ENCODE results near the gene NYAP2.

The NYAP2 gene

GRCh38 chr2:225486236-225486635, 86.7 kb downstream of the NYAP2 start:
- no peak for DNase-seq (ENCODE audit: low spot score)

GRCh38 chr2:225487878-225488416, 88.4 kb downstream of the NYAP2 start:
- no peak for DNase-seq (ENCODE audit: low spot score)

- no peak for DNase-seq (ENCODE audit: low spot score)
Measured at GRCh38 chr2:225488743-225489142, 89.2 kb downstream of the NYAP2 start.

GRCh38 chr2:225493420-225494099, 94.0 kb downstream of the NYAP2 start:
- no peak for DNase-seq (ENCODE audit: low spot score)

- DNase-seq (ENCODE audit: low spot score) = no peak
Measured at GRCh38 chr2:225494100-225494459, 94.6 kb downstream of the NYAP2 start.

GRCh38 chr2:225495706-225496105, 96.2 kb downstream of the NYAP2 start:
- no peak for DNase-seq (ENCODE audit: low spot score)

GRCh38 chr2:225496568-225496967, 97.1 kb downstream of the NYAP2 start:
- no peak for DNase-seq (ENCODE audit: low spot score)

GRCh38 chr2:225497166-225497565, 97.7 kb downstream of the NYAP2 start:
- DNase-seq (ENCODE audit: low spot score) = no peak

GRCh38 chr2:225501022-225501421, 101.5 kb downstream of the NYAP2 start:
- no peak for DNase-seq (ENCODE audit: low spot score)

- DNase-seq (ENCODE audit: low spot score) = no peak
Measured at GRCh38 chr2:225502971-225503370, 103.5 kb downstream of the NYAP2 start.

GRCh38 chr2:225510796-225511195, 111.3 kb downstream of the NYAP2 start:
- DNase-seq (ENCODE audit: low spot score) = no peak

GRCh38 chr2:225512469-225512868, 113.0 kb downstream of the NYAP2 start:
- DNase-seq (ENCODE audit: low spot score) = no peak

GRCh38 chr2:225512876-225513540, 113.5 kb downstream of the NYAP2 start:
- no peak for DNase-seq (ENCODE audit: low spot score)

GRCh38 chr2:225515033-225515432, 115.5 kb downstream of the NYAP2 start:
- no peak for DNase-seq (ENCODE audit: low spot score)

GRCh38 chr2:225526760-225527390, 127.4 kb downstream of the NYAP2 start:
- DNase-seq (ENCODE audit: low spot score) = no peak

- no peak for DNase-seq (ENCODE audit: low spot score)
Measured at GRCh38 chr2:225531559-225531958, 132.0 kb downstream of the NYAP2 start.

GRCh38 chr2:225532096-225532495, 132.6 kb downstream of the NYAP2 start:
- no peak for DNase-seq (ENCODE audit: low spot score)

- DNase-seq (ENCODE audit: low spot score) = no peak
Measured at GRCh38 chr2:225534037-225534436, 134.5 kb downstream of the NYAP2 start.

GRCh38 chr2:225534697-225535096, 135.2 kb downstream of the NYAP2 start:
- no peak for DNase-seq (ENCODE audit: low spot score)

GRCh38 chr2:225536036-225536435, 136.5 kb downstream of the NYAP2 start:
- DNase-seq (ENCODE audit: low spot score) = no peak

GRCh38 chr2:225543626-225544025, 144.1 kb downstream of the NYAP2 start:
- DNase-seq (ENCODE audit: low spot score) = no peak

- DNase-seq (ENCODE audit: low spot score) = no peak
Measured at GRCh38 chr2:225556461-225556860, 157.0 kb downstream of the NYAP2 start.

GRCh38 chr2:225558399-225559071, 159.0 kb downstream of the NYAP2 start:
- DNase-seq (ENCODE audit: low spot score) = no peak
